AG04450 (cell line): ENCODE results near the gene FSD1L. TPM values are rescaled to one million over a fixed set of nuclear protein-coding genes. Genes with fewer than 3 reads are reported as not detected.

Experiments used
- CTCF ChIA-PET: fragments of 300-600, 350-600 bp; formaldehyde crosslinking; extraction: SDS; loops from one replicate; lab custom pipeline; 2022; ENCODE audit warnings: antibody characterized with exemption, inconsistent platforms; lab: Charles Lee
- POLR2A ChIA-PET: fragments of 350-600 bp; formaldehyde crosslinking; extraction: SDS; loops from one replicate; lab custom pipeline; 2021; ENCODE audit warnings: antibody characterized with exemption, inconsistent platforms; lab: Yijun Ruan, JAX
- DNase-seq: peaks from one replicate; pipeline ENCODE4 v3.0.0-alpha.2; 2011; ENCODE audit warnings: low read depth, low spot score
- H3K27ac ChIP-seq: one replicate; pipeline ENCODE4 v1.5.1; 2012; ENCODE audit warnings: low read depth, low read length, control low read depth
- H3K27me3 ChIP-seq: one replicate; pipeline ENCODE4 v1.6.0; 2012; ENCODE audit warnings: low read length; ENCODE audit not compliant: control insufficient read depth, insufficient read depth
- H3K4me3 ChIP-seq: 2 replicates; pipeline ENCODE4 v1.5.1; 2011; ENCODE audit warnings: mild to moderate bottlenecking, low read depth, low read length, control low read depth
- H3K9me3 ChIP-seq: 2 replicates; pipeline ENCODE4 v1.5.1; 2012; ENCODE audit warnings: low read length; ENCODE audit not compliant: control insufficient read depth, insufficient read depth
- CTCF ChIP-seq: IDR thresholded peaks from 2 replicates; pipeline ENCODE4 v1.5.1; 2011; ENCODE audit warnings: low read depth, low read length, control low read depth, inconsistent platforms
- polyA plus RNA-seq: library from polyadenylated mRNA; depleted of rRNA; stranded (reverse); fragments of >200 nt; gene quantifications from 2 replicates; pipeline ENCODE4 v1.2.3, GENCODE V29; 2011

Gene FSD1L
- polyA plus RNA-seq, 1 experiment, result 7.4 TPM

- H3K27me3 ChIP-seq, result no peaks in the 10 kb centered on the region
- no peak overlapping the region for H3K4me3 ChIP-seq
- no peak for TF ChIP-seq CTCF
- no peak overlapping the region for H3K27ac ChIP-seq
- ChIA-PET CTCF (no interaction called here), POLR2A (no interaction called here)
- no peaks in the 10 kb centered on the region for H3K9me3 ChIP-seq
- no peak for DNase-seq
Observed at GRCh38 chr9:105535920-105536668, 88.3 kb downstream of the FSD1L start.

GRCh38 chr9:105539452-105539851, 91.6 kb downstream of the FSD1L start:
- TF ChIP-seq CTCF, result 0 out of 2 replicates have a peak, but pooled peaks have one; percentile 12
- H3K4me3 ChIP-seq, result no peak overlapping the region
- DNase-seq, result no peak
- H3K9me3 ChIP-seq, result no peaks in the 10 kb centered on the region
- POLR2A ChIA-PET, result no interaction called here
- CTCF ChIA-PET, result no interaction called here
- no peak overlapping the region for H3K27ac ChIP-seq
- H3K27me3 ChIP-seq, result no peaks in the 10 kb centered on the region

- CTCF ChIA-PET, result no interaction called here
- no peak for DNase-seq
- Histone ChIP-seq H3K9me3 (no peaks in the 10 kb centered on the region), H3K27ac (no peak overlapping the region), H3K4me3 (no peak overlapping the region), H3K27me3 (no peaks in the 10 kb centered on the region)
- TF ChIP-seq CTCF, result no peak
- POLR2A ChIA-PET, result no interaction called here
Observed at GRCh38 chr9:105541838-105542237, 94.0 kb downstream of the FSD1L start.

DNA sequence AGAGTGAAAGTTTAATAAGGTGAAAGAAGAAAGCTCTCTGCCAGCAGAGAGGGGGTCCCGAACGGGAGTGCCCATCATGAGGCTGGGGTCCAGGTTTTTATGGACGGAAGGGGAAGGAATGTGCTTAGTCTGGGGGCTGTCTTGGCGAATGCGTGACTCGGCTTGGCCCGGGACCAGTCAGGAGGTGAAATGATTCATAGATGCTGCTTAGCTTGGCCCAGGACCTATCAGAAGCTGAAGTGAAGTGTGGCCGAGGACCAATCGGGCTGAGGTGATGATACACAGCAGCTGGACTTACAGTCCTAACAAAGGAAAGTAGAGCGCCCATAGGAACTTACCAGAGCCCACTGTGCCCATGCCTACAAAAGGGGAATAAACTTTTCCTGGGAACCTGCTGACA, 106.2 kb downstream of the FSD1L start:
- Histone ChIP-seq H3K4me3 (no peak overlapping the region), H3K27me3 (no peaks in the 10 kb centered on the region), H3K27ac (no peak overlapping the region), H3K9me3 (no peaks in the 10 kb centered on the region; the same call in 1 of the 2 replicates)
- POLR2A ChIA-PET, result no interaction called here
- no peak for TF ChIP-seq CTCF
- DNase-seq, result no peak
- CTCF ChIA-PET, result no interaction called here

GRCh38 chr9:105557804-105558610, 110.2 kb downstream of the FSD1L start, which contains the start of gene FKTN:
FKTN (plus strand) TSS chr9:105558131; CDS start chr9:105575033, 16,902 bp downstream.
- peak within 1 kb of the TSS; percentile 94 for H3K4me3 ChIP-seq
- no peaks in the 10 kb centered on the region for H3K27me3 ChIP-seq
- H3K9me3 ChIP-seq, result peaks cover 9% of the 10 kb centered on the region
- no peak for TF ChIP-seq CTCF
- H3K27ac ChIP-seq, result peak within 1 kb of the TSS; percentile 23
- peak; percentile 47 for DNase-seq
- ChIA-PET POLR2A (no interaction called here), CTCF (no interaction called here)
